Fibroblast of gingiva (primary cell): ENCODE results near the gene ZBTB16.

Experiments
- DNase-seq: peaks from one replicate; pipeline ENCODE4 v3.0.0-alpha.2; 2011; ENCODE audit warnings: low read depth

ZBTB16 gene

GRCh38 chr11:114154271-114155047 lies 94.9 kb downstream of the ZBTB16 start:
- peak; percentile 100 for DNase-seq

GRCh38 chr11:114155116-114155515 lies 95.6 kb downstream of the ZBTB16 start:
- no peak for DNase-seq

GRCh38 chr11:114156131-114156581 lies 96.6 kb downstream of the ZBTB16 start:
- no peak for DNase-seq

GRCh38 chr11:114156782-114157181 lies 97.3 kb downstream of the ZBTB16 start:
- DNase-seq = no peak

- DNase-seq = no peak
Measured at GRCh38 chr11:114157476-114158050, 98.1 kb downstream of the ZBTB16 start.

GRCh38 chr11:114158421-114158820 lies 98.9 kb downstream of the ZBTB16 start:
- DNase-seq = no peak

DNA sequence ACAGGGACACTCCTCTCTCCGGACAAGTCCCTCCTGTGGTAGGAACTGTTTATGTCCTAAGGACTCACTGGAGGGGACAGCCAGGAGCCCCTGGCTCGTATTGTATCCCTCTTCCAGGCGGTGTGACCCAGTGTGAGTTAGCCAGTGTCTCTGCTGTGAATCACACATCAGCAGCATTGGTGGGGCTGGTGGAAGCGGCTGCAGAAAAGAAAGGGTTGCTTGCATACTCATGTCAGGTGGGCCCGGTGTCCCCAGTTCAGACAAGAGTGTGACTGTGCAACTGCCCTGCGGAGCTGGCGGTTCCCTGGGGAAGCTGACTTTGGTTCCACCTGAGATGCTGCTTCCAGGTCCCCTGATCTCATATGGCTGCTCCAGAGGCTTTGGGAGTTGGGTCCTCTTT lies 99.4 kb downstream of the ZBTB16 start:
- no peak for DNase-seq

GRCh38 chr11:114159320-114159719 lies 99.8 kb downstream of the ZBTB16 start:
- no peak for DNase-seq

DNA sequence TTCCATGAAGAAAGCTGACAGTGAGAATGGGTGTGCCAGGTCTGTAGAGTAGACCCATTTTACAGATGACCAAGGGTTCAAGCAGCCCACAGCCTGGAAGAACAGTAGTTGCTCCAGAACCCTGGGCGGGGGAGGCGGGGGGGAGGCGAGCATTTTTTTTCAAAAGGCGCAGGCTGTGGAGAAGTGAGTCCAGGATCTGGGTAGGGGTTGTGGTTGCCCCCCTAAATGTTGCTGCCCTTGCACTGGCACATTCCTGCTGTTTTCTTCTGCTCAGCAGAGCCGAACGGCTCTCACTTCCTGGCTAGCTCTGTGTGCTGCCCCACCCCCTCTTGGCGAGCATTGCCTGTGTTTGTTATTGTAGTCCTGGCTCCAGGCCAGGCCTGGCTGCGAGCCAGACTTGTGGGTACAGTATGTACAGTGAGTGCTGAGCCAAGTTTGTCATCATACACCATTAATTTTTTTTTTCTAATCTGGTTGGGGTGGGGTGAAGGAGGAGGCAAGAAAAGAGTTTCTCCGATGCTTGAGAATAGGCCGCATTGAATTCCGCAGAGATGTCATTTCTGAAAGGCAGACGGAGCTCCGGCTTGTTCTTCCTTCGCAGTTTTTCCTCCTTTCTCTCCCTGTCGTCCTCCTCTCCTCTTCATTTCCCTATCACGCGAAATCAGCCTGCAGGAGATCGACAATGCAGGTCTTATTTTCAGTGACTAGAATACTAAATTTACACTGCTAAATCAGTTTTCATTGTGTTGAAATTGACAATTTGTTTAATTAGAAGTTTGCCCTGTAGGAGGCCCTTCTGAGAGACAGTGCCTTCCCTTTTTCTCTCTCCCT lies 100.5 kb downstream of the ZBTB16 start:
- DNase-seq = peak; percentile 99

GRCh38 chr11:114160894-114161293 lies 101.4 kb downstream of the ZBTB16 start:
- DNase-seq = peak; percentile 58

- no peak for DNase-seq
Measured at GRCh38 chr11:114161486-114162250, 102.2 kb downstream of the ZBTB16 start.

DNA sequence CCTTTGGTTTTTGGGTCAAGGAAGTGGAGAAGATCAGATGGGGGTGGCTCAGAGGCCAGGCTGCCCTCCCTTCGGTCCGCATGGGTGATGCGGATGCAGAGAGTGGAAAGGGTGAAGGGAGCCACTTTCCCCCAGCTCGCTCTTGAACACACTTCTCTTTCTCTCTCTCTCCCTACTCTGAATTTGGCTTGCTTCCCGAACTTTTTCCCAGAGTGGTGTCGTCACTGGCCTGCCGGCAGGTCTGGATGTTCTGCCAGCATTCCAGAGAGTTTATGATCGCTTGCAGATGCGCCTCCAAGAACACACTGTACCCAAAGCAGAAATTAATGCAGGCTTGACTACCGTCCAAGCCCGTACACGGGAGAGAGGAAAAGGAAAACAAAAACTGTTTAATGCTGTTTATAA lies 103.2 kb downstream of the ZBTB16 start:
- DNase-seq = peak; percentile 100

- no peak for DNase-seq
Measured at GRCh38 chr11:114163229-114163631, 103.7 kb downstream of the ZBTB16 start.

DNA sequence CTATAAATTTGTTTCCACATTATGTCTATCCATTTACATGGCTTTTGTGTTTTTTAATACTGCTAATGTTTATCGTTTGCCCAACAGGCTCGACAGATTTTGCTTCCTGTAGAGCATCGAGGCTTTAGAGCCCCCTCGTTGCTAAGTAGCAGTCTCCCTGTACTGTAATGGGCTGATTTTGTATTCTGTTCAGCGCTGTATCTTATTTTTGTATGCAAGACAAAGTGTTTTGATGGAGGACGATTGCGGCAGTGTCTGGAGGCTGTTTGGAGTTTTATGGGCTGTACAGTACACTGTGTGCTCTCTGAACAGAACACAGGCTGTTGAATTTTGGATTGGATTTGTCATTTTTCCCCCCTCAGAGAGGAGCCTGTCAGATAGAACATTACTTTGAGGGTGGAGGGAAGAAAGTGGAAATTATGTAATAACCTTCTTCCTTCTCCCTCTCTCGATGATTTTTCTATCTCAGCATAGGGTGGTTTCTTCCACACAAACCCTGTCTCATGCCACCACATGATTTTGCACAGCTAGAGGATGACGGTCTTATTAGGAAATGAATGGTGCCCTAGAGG lies 104.4 kb downstream of the ZBTB16 start:
- peak; percentile 41 for DNase-seq

- DNase-seq = no peak
Measured at GRCh38 chr11:114164546-114164945, 105.0 kb downstream of the ZBTB16 start.

- no peak for DNase-seq
Measured at GRCh38 chr11:114165326-114166230, 106.1 kb downstream of the ZBTB16 start.

DNA sequence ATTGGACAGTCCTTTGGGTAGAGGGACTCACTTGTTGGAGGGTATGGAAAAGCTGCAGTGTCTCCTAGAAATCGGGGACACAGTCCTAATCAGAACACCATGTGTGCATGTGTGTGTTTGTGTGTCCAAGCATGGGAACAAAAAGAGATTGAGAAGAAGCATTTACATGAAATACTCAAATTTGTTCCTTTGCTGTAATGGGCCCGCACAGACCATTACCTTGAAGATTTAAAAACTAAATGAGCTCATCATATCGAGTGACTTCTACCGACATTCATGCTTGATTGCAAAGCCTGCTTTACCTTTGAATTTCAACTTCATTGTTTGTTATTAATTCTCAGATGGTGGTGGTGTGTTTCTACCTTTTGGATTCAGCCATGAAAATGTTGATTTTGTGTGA lies 106.9 kb downstream of the ZBTB16 start:
- DNase-seq = no peak

DNA sequence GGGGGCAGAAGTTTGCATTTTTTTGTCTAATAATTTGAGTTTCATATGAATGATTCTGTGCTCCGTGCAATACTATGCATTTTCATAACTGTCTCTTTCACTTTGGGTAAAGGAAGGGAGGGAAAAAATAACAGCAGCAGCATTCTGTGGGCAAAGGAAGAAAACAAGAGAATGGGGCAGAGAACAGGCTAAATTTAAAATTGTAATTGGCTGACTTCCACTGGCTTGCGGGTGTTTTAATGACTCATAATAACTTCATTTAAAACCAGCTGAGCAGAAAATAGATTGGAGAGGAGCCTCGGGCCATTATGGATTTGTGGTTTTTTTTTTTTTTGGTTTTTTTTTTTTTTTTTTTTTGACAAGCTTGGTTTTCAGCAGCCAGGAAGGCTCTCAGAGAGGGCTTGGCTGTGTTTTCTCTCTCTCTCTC lies 107.4 kb downstream of the ZBTB16 start:
- DNase-seq = peak; percentile 96

GRCh38 chr11:114167355-114167754 lies 107.8 kb downstream of the ZBTB16 start:
- DNase-seq = no peak

- no peak for DNase-seq
Measured at GRCh38 chr11:114167771-114168448, 108.4 kb downstream of the ZBTB16 start.
